COR-L47 (cell line): ENCODE results near the gene ROBO1.
"Not testable (repeated sequence)": the region's sequence is repeated elsewhere in the genome, so short reads cannot be mapped to it uniquely, and the experiment has no call there.

Experiments
- DNase-seq: peaks from one replicate; lab custom pipeline; 2025; lab: John Stamatoyannopoulos, UW

ROBO1 gene

DNA sequence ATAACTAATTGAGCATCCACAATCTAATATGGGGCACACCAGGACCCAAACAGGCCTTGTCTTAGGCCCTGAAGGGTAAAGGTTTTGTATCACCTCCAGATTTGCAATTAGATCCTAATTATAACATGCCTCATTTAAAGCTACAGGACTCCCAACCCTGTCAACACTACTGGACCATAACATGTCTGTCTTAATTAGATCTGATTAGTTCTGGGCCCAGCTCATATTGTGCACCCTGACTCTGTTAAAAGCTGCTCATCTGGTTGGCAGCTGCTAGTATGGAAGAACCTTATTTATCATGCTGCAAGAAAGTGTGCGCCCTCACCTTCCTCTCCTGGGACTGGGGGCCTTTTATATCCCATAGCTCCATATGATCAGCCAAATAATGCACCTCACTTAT is 457.8 kb downstream of the ROBO1 start:
- DNase-seq: no peak

DNA sequence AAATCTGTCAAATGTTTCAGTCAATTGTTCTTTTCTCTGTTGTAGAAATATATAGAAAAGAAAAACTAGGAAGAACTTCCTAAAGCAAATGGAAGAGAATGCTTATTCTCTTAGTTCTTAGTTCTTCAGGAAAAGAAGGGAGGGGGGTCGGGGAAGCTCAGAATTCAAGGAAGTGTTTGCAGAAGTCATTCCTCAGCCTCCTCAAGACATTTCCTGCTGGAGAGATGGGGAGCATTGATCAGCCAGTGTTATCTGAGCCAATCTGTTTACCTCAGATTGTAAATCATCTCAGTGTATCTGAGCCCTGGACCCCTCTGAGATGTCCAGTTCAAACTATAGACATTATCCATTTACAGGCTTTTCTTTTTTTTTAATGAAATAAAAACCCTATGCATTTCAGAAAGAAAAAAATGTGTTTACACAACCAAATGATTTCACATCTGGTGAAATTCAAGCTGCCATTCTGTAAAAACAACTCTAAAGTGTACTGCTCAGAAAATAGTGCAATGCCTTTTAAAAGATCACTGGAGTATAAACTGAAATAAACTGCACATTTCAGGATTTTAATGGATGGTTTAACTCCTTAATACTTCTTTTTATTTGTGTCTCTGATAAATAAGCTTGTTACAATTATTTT is 460.7 kb downstream of the ROBO1 start:
- DNase-seq: no peak

GRCh38 chr3:79299949-79300635 is 467.7 kb downstream of the ROBO1 start:
- DNase-seq: not testable (repeated sequence)

DNA sequence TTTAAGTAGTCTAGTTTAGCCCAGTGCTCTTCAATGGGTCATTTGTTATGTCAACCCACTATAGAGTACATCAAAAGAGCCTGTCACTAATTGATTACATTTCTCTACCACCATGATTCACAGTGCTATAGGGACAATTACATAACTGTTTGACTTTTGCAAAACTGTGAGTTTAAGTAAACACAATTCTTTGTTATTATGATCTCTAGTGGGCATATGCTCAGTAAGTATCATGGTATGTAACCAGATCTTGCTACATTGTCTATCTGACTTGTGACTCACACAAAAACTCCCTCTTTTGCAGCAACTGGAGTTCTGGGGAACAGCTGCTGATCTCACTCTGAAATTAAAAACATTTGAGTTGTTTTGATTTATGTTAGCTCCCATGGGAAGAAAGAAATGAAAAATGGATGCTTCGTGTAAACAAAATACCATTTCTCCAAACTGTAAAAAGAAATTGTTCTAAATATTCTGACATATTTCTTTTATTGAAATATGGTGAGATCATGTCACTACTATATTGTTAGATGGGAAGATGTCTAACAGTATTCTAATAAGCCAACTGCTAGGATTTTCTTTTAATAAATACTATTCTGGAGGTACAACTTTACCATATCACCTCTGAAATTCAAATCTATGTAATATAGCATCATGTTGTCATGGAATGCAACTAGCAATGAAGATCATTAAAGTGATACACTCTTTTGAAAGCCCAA is 470.4 kb downstream of the ROBO1 start:
- peak; percentile 43 for DNase-seq

DNA sequence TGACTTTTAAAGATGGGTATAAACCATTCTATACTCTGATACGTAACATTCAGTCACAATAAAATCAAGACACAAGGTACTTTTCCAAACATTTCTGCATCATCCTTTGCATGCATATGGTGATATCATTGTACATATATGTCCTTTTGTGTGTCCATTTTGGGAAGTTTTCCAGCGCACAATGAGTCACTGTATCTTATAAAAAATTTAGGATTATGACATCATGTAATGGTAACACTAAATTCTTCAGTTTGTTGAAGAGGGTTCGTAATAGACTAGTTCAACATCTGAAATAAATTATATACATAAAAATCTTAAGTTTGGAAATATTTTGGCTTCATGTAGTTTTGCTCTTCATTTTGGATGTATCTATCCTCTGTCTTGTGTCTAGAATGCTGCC is 480.9 kb downstream of the ROBO1 start:
- DNase-seq: no peak

- DNase-seq: no peak
Observed at GRCh38 chr3:79285871-79286270, 481.9 kb downstream of the ROBO1 start.

DNA sequence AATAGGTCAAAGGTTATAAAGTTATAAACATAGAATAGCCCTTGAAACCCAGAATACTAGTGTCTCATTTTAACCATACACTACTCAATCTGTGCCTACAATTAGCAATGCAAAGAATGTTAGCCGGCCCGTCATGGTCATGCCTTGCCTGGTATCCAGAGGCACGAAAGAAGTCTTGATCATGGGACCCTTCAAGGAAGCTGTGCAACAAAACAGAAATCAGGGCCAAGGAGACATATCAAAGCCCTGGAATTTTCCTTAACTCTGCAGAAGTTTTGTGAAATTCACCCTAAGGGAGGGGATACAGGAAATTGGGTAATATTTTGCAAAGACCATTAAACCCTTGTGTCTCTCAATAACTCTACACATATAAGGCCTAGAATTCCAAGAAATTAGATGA is 482.4 kb downstream of the ROBO1 start:
- no peak for DNase-seq

GRCh38 chr3:79284781-79285180 is 483.0 kb downstream of the ROBO1 start:
- no peak for DNase-seq

GRCh38 chr3:79278681-79279080 is 489.1 kb downstream of the ROBO1 start:
- DNase-seq: no peak

GRCh38 chr3:79268422-79268821 is 499.4 kb downstream of the ROBO1 start:
- DNase-seq: no peak

GRCh38 chr3:79264892-79265291 is 502.9 kb downstream of the ROBO1 start:
- DNase-seq: no peak

- DNase-seq: no peak
Observed at GRCh38 chr3:79263423-79263822, 504.4 kb downstream of the ROBO1 start.

DNA sequence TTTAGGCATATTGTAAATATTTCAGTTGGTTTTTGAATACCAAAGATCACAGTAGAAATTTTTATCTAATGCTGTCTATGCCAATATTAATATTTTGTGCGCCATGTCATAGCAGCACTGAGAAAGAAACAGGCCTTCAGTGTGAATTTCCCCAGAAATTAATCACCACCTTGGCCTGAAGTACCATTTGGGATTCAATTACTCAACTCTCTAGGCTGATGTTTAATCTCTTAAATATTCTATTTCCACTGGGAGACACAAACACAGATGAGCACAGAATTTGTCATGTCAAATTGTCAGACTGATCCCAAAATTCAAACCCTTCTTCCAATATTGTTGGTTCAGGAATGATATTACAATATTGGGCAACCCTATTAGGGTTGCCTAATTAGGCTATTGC is 509.3 kb downstream of the ROBO1 start:
- no peak for DNase-seq

DNA sequence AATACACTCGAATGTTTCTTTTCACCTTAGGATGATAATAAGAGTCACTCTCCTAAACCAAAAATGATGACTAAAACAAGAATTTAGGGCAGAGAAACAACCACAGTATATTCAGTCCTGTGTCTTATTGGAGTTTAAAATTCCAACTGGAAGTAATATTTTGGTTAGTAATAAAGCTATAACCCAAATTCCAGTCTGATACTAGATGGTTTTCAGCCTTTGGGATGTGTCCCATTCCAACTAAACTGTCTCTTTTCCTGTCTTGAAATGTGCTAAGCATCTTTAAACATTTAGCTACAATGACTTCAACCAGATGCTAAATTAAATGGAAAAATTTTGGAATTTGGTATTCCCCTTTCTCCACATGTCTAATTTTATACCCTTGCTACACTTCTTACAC is 510.0 kb downstream of the ROBO1 start:
- DNase-seq: no peak

GRCh38 chr3:79255702-79256101 is 512.1 kb downstream of the ROBO1 start:
- no peak for DNase-seq

- DNase-seq: no peak
Observed at GRCh38 chr3:79255292-79255691, 512.5 kb downstream of the ROBO1 start.

- DNase-seq: no peak
Observed at GRCh38 chr3:79253704-79254103, 514.1 kb downstream of the ROBO1 start.

GRCh38 chr3:79253271-79253670 is 514.5 kb downstream of the ROBO1 start:
- DNase-seq: no peak

- DNase-seq: no peak
Observed at GRCh38 chr3:79250746-79251145, 517.1 kb downstream of the ROBO1 start.

GRCh38 chr3:79249701-79250100 is 518.1 kb downstream of the ROBO1 start:
- DNase-seq: no peak

DNA sequence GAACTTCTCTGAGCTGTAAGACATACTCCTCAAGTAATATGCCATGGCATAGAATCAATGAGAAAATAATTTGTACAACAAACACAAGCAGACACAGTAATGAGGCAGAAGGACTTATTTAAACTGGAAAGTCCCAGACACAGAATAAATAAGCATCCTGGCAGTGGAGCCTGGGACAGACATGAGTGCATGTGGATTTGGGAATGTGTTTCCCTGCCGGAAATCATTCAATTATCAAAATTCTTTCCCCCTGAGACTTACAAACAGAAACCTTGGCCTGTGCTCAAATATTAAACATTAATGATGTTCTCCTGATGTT is 520.1 kb downstream of the ROBO1 start:
- DNase-seq: no peak

DNA sequence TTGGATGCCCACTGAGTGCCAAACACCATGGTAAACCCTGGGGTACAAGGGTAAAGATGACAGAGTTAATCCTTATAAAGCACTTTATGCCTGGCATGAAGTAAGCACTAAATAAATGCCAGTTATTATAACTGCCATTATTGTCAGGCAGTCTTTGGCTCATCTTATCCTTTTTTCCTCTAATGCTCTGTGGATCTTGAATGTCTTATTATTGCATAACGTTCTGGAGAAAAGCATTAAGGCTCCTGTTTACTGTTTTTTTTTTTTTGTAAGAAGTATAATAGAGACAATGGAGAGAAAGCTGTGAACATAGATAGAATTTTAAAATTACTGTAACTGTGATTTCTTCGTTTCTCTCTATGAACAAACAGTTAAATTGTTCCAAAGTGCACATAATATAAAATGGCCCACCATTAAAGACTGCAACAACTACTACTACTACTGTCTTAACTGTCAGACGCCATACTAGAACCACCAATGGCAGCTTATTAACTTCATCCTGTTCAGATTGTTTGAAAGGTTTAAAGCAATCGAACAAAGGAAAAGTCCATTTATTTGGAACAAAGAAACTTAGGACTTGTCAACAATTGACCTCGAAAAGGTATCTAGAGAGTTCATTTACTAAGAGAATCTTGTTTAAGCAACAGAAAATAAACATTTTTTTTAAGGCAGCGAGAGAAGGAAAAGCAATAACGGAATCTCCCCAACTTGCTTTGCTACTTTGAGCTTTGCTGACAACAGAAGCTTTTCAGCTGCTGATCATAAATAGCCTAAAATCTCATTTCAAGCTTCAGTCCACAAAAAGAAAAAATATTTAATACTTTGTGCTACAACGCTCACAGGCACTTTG is 520.7 kb downstream of the ROBO1 start:
- no peak for DNase-seq
